ENCODE data around the gene PLA2G4E.

- TF ChIP-seq SMC3 (IDR thresholded peaks at IDR 0.05), result no peak
- no peak for TF ChIP-seq CTCF (IDR thresholded peaks at IDR 0.05)
- no peak for TF ChIP-seq POLR2A (IDR thresholded peaks at IDR 0.05; ENCODE audit: low read length)
- no peak for TF ChIP-seq ZNF302 (CRISPR knock-in tag; IDR thresholded peaks at IDR 0.05)
- TF ChIP-seq, protein P1, sequence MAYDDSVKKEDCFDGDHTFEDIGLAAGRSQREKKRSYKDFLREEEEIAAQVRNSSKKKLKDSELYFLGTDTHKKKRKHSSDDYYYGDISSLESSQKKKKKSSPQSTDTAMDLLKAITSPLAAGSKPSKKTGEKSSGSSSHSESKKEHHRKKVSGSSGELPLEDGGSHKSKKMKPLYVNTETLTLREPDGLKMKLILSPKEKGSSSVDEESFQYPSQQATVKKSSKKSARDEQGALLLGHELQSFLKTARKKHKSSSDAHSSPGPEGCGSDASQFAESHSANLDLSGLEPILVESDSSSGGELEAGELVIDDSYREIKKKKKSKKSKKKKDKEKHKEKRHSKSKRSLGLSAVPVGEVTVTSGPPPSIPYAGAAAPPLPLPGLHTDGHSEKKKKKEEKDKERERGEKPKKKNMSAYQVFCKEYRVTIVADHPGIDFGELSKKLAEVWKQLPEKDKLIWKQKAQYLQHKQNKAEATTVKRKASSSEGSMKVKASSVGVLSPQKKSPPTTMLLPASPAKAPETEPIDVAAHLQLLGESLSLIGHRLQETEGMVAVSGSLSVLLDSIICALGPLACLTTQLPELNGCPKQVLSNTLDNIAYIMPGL (CRISPR knock-in tag; IDR thresholded peaks at IDR 0.05; ENCODE audit: borderline replicate concordance), result no peak
- no peak for TF ChIP-seq NR3C1 (IDR thresholded peaks at IDR 0.05)
- no peak for TF ChIP-seq RFX5 (IDR thresholded peaks at IDR 0.05)
- TF ChIP-seq ESRRA (IDR thresholded peaks at IDR 0.05; ENCODE audit: borderline replicate concordance, low read length), result no peak
- no peak for TF ChIP-seq MYC (IDR thresholded peaks at IDR 0.05; ENCODE audit: borderline replicate concordance, low read length)
- no peak for TF ChIP-seq EHMT2 (IDR thresholded peaks at IDR 0.05; ENCODE audit: low read depth)
- TF ChIP-seq RAD21 (conservative IDR thresholded peaks at IDR 0.05 in 1 of 2, IDR thresholded peaks at IDR 0.05 in 1 of 2), result no peak
- no peak for TF ChIP-seq BHLHE40 (IDR thresholded peaks at IDR 0.05; ENCODE audit: low read depth, low read length)
- no peak for TF ChIP-seq SREBF2 (IDR thresholded peaks at IDR 0.05)
Observed at GRCh38 chr15:41992803-41993190, 28.0 kb downstream of the PLA2G4E start.
